A549 (cell line): ENCODE results near the gene TKFC. TPM values are rescaled to one million over a fixed set of nuclear protein-coding genes. Genes with fewer than 3 reads are reported as not detected.
A peak's percentile ranks its signal among the peaks of the same experiment; 100 is the strongest.

Source experiments
- ATAC-seq, 2 experiments: fragments of 200-7000 bp in 1 of 2; fragments of >200 bp in 1 of 2; cut with Nextera tagmentation in 1 of 2; cut with Tn5 transposase in 1 of 2; 3 replicates each; pipeline versions ENCODE4 v1.8.0 to v1.9.1; 2018 to 2020; ENCODE audit warnings: mild to moderate bottlenecking in 1 of 2, moderate library complexity in 1 of 2
- CTCF ChIA-PET: fragments of 300-600 bp; sonication (Branson Sonifier 250); formaldehyde crosslinking; extraction: SDS; loops from one replicate; lab custom pipeline; 2021; ENCODE audit warnings: antibody characterized with exemption, inconsistent platforms; lab: Yijun Ruan, JAX
- POLR2A ChIA-PET: fragments of 350-600 bp; formaldehyde crosslinking; extraction: SDS; loops from one replicate; lab custom pipeline; 2021; ENCODE audit warnings: antibody characterized with exemption, inconsistent platforms; lab: Yijun Ruan, JAX
- DNase-seq, 2 experiments: peaks; one replicate each; pipeline versions ENCODE4 v3.0.0 to v3.0.0-alpha.2; 2011 to 2016; ENCODE audit warnings: low read depth in 1 of 2, low spot score in 1 of 2
- FAIRE-seq: peaks from 2 replicates; lab custom pipeline; 2011; peaks lifted over from hg19 to GRCh38; lab: Jason Lieb, UNC
- H3K27ac ChIP-seq, 2 experiments: fragments of >200 bp; sonication (Bioruptor Twin); formaldehyde crosslinking; 3 replicates each; pipeline ENCODE4 v1.5.1; 2016 to 2017
- H3K4me1 ChIP-seq: fragments of >200 bp; sonication (Bioruptor Twin); formaldehyde crosslinking; 3 replicates; pipeline ENCODE4 v1.6.1; 2016
- H3K4me2 ChIP-seq: fragments of >200 bp; sonication (Bioruptor Twin); formaldehyde crosslinking; 3 replicates; pipeline ENCODE4 v1.6.1; 2016
- H3K4me3 ChIP-seq: fragments of >200 bp; sonication (Bioruptor Twin); formaldehyde crosslinking; 3 replicates; pipeline ENCODE4 v1.5.1; 2016
- H3K9me3 ChIP-seq: fragments of >200 bp; sonication (Bioruptor Twin); formaldehyde crosslinking; 3 replicates; pipeline ENCODE4 v1.6.1; 2016
- CBX2 ChIP-seq: fragments of 200-600 bp; sonication (generic); IDR thresholded peaks from 2 replicates; pipeline ENCODE4 v1.6.1; 2016; ENCODE audit warnings: low read depth, mild to moderate bottlenecking, borderline replicate concordance
- CBX8 ChIP-seq: fragments of 200-600 bp; sonication (generic); IDR thresholded peaks from 2 replicates; pipeline ENCODE4 v1.6.1; 2016
- CHD2 ChIP-seq: fragments of 150-350 bp; IDR thresholded peaks from 2 replicates; pipeline ENCODE4 v1.6.1; 2014; ENCODE audit warnings: low read length; ENCODE audit not compliant: partially characterized antibody
- EHMT2 ChIP-seq: fragments of 200-600 bp; sonication (generic); IDR thresholded peaks from 2 replicates; pipeline ENCODE4 v1.6.1; 2016; ENCODE audit warnings: antibody characterized with exemption, low read depth, mild to moderate bottlenecking, moderate library complexity
- HDAC2 ChIP-seq: fragments of 200-600 bp; sonication (generic); IDR thresholded peaks from 2 replicates; pipeline ENCODE4 v1.6.1; 2016
- HOXB13 ChIP-seq: fragments of 250-450 bp; sonication (Bioruptor Pico); IDR thresholded peaks from 2 replicates; pipeline ENCODE4 v1.5.0; 2020; ENCODE audit warnings: low read depth, mild to moderate bottlenecking, moderate library complexity
- HOXB5 ChIP-seq: fragments of 250-450 bp; sonication (Bioruptor Pico); IDR thresholded peaks from 2 replicates; pipeline ENCODE4 v1.5.0; 2020; ENCODE audit warnings: mild to moderate bottlenecking, moderate library complexity
- MAZ ChIP-seq: fragments of 150-350 bp; IDR thresholded peaks from 2 replicates; pipeline ENCODE4 v1.6.1; 2014; ENCODE audit warnings: antibody characterized with exemption, low read depth, low read length, borderline replicate concordance
- MYC ChIP-seq: IDR thresholded peaks from 2 replicates; pipeline ENCODE4 v1.6.1; 2012; ENCODE audit warnings: mild to moderate bottlenecking, inconsistent platforms, low read length, improper control_type of control experiment, borderline replicate concordance
- NPAS2 ChIP-seq: fragments of 250-450 bp; sonication (Bioruptor Pico); IDR thresholded peaks from 2 replicates; pipeline ENCODE4 v1.8.0; 2022; ENCODE audit warnings: mild to moderate bottlenecking, moderate library complexity, borderline replicate concordance
- NR3C1 ChIP-seq: fragments of >200 bp; sonication (Bioruptor Twin); formaldehyde crosslinking; IDR thresholded peaks from 3 replicates; pipeline ENCODE4 v1.6.1; 2017
- POLR2A ChIP-seq: IDR thresholded peaks from 2 replicates; pipeline ENCODE4 v1.6.1; 2012; ENCODE audit warnings: mild to moderate bottlenecking, low read length
- RCOR1 ChIP-seq: fragments of 150-350 bp; IDR thresholded peaks from 2 replicates; pipeline ENCODE4 v1.6.1; 2014; ENCODE audit warnings: antibody characterized with exemption, low read length, low read depth
- RNF2 ChIP-seq: fragments of 200-600 bp; sonication (generic); IDR thresholded peaks from 2 replicates; pipeline ENCODE4 v1.6.1; 2016; ENCODE audit warnings: low read depth, mild to moderate bottlenecking, antibody characterized with exemption, moderate library complexity, borderline replicate concordance
- SMC3 ChIP-seq: fragments of >200 bp; sonication (Bioruptor Twin); formaldehyde crosslinking; IDR thresholded peaks from 3 replicates; pipeline ENCODE4 v1.6.1; 2018; ENCODE audit warnings: inconsistent platforms
- SREBF2 ChIP-seq: fragments of 450-650 bp; IDR thresholded peaks from 2 replicates; pipeline ENCODE4 v1.6.1; 2014; ENCODE audit warnings: mild to moderate bottlenecking, moderate library complexity
- ZNF302 ChIP-seq: fragments of 250-450 bp; sonication (Bioruptor Pico); IDR thresholded peaks from 2 replicates; pipeline ENCODE4 v1.9.0; 2021; ENCODE audit warnings: inconsistent platforms, mild to moderate bottlenecking, moderate library complexity
- WGBS: methylation state at CpG from one replicate; pipeline ENCODE4 v1.1.6; 2017; ENCODE audit errors: missing lambda C conversion rate; 5-methylcytosine and 5-hydroxymethylcytosine counted together
- polyA plus RNA-seq, 4 experiments: library from polyadenylated mRNA; depleted of rRNA in 3 of 4; stranded (reverse); fragments of >200 nt; fragmentation: RNase III in 1 of 4; extraction: RNeasy Plus Mini Kit Qiagen cat#74134 plus additional on column Dnase treatment in 1 of 4; gene quantifications; 2 replicates in 3 of 4; 3 replicates in 1 of 4; pipeline ENCODE4 v1.2.3, GENCODE V29; 2011 to 2017
- TF ChIP-seq, protein P1 (sequence below): IDR thresholded peaks from 2 replicates; pipeline ENCODE4 v1.6.1; 2012
- TF ChIP-seq, protein P2 (sequence below): fragments of 150-350 bp; IDR thresholded peaks from 2 replicates; pipeline ENCODE4 v1.6.1; 2014; ENCODE audit warnings: low read depth, mild to moderate bottlenecking, low read length
- TF ChIP-seq, protein P3 (sequence below): fragments of 200-600 bp; sonication (generic); IDR thresholded peaks from 2 replicates; pipeline ENCODE4 v1.6.1; 2016; ENCODE audit warnings: antibody characterized with exemption, mild to moderate bottlenecking, moderate library complexity
- TF ChIP-seq, protein P4 (sequence below): fragments of >200 bp; sonication (Bioruptor Twin); formaldehyde crosslinking; IDR thresholded peaks from 2 replicates; pipeline ENCODE4 v1.6.1; 2016
- TF ChIP-seq, protein P5 (sequence below): IDR thresholded peaks from 2 replicates; pipeline ENCODE4 v1.6.1; 2012
- TF ChIP-seq, protein P6 (sequence below): fragments of 250-450 bp; sonication (Bioruptor Pico); IDR thresholded peaks from 2 replicates; pipeline ENCODE4 v1.5.0; 2020; ENCODE audit warnings: low read depth, mild to moderate bottlenecking, moderate library complexity
- TF ChIP-seq, protein P7 (sequence below): fragments of 450-650 bp; IDR thresholded peaks from 2 replicates; pipeline ENCODE4 v1.6.1; 2014; ENCODE audit warnings: antibody characterized with exemption

The TKFC gene
- polyA plus RNA-seq, 2 of the 4 experiments (the other 2 are of a cell fraction) = 46.5 to 48.7 TPM

DNA sequence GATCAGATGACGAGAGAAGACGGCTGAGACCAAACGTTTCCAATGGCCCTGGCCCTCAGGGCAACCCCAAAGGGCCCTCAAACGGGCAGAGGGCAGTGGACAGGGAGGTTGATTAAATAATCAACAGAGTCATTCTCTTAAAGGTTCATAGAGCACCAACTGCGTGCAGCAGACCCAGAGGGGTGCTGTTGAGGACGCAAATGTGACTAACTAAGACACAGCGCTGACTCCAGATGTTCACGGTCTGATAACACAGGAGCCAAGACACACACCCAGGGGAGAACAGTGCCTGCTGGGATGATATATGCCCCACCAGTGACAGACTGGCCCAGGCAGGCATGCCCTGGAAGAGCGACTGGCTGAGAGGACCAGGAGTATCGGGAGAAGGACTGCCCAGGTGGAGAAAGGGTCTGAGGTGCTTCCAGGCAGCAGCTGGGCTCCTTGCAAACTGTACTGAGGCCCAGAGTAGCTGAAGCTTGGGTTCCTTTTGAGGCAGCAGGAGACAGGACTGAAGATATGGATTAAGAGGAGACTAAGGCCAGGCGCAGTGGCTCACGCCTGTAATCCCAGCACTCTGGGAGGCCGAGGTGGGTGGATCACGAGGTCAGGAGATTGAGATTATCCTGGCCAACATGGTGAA is 45.6 kb upstream of the TKFC start:
- FAIRE-seq (no peak), ATAC-seq (no peak)
- POLR2A ChIA-PET = no interaction called here

DNA sequence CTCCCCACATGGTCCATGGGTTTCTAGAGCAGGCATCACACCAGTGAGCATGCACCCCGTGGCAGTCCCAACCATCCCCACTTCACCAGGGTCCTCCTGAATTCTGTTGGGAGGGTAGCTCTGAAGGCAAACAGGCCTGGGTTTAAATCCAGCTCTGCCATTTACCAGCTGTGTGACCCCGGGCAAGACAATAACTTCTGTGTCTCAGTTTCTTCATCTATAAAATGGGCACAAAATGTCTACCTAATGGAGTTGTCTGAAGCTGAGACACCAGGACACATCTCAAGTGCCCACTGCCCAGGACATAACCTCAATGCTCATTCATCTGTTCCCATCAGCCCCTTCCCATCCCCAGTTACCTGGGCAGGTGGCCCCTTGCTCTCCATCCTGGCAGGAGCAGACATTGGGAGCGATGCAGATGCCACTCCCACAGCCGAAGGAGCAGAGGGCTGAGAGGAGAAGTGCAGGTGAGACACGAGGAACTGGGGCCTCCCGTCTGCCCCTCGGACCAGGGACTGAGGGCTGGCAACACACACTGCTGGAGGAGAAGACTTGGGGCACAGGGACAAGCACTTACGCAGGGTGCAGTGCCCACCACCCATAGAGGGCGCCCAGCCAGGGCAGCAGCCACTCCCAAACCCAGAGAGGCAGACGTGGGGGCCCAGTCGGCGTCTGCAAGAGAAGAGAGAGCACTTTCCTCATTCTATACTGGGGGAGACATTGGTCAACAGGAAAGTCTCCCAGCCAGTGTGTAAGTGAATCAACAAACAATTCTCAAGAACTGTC is 41.9 kb upstream of the TKFC start:
- ChIA-PET POLR2A (no interaction called here), CTCF (interaction anchor here (0.6 to 1.2 kb wide), 5 partner anchors 8 to 45 kb away, joined by 3 to 4 read pairs (median 3); no protein-coding TSS in a partner anchor)
- Histone ChIP-seq H3K27ac (no peak overlapping the region), H3K4me1 (peaks cover 9% of the 10 kb centered on the region; the same call in 1 of the 3 replicates), H3K4me3 (no peak overlapping the region), H3K9me3 (no peaks in the 10 kb centered on the region), H3K4me2 (no peak overlapping the region)
- 74% methylated on average over 11 of the region's 12 CpGs for WGBS
- FAIRE-seq (no peak), DNase-seq (no peak), ATAC-seq (peak in 1 of 2 experiments; percentile 16; a peak in 1 of 6 replicates)
- TF ChIP-seq HOXB13 (CRISPR knock-in tag) (no peak), MYC (no peak), EHMT2 (no peak), MAZ (no peak), CBX2 (no peak), SREBF2 (no peak), CBX8 (no peak), RNF2 (no peak), NR3C1 (no peak)
- TF ChIP-seq, protein P1, sequence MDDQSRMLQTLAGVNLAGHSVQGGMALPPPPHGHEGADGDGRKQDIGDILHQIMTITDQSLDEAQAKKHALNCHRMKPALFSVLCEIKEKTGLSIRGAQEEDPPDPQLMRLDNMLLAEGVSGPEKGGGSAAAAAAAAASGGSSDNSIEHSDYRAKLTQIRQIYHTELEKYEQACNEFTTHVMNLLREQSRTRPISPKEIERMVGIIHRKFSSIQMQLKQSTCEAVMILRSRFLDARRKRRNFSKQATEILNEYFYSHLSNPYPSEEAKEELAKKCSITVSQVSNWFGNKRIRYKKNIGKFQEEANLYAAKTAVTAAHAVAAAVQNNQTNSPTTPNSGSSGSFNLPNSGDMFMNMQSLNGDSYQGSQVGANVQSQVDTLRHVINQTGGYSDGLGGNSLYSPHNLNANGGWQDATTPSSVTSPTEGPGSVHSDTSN = no peak
- TF ChIP-seq, protein P2, sequence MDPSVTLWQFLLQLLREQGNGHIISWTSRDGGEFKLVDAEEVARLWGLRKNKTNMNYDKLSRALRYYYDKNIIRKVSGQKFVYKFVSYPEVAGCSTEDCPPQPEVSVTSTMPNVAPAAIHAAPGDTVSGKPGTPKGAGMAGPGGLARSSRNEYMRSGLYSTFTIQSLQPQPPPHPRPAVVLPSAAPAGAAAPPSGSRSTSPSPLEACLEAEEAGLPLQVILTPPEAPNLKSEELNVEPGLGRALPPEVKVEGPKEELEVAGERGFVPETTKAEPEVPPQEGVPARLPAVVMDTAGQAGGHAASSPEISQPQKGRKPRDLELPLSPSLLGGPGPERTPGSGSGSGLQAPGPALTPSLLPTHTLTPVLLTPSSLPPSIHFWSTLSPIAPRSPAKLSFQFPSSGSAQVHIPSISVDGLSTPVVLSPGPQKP = no peak

More for the DNA sequence above, 45.6 kb upstream of the TKFC start:
- H3K4me3 ChIP-seq = no peak overlapping the region
- no peak overlapping the region for H3K4me2 ChIP-seq
- no peak for DNase-seq
- no peaks in the 10 kb centered on the region for H3K9me3 ChIP-seq
- WGBS = 80% methylated on average over 14 of the region's 14 CpGs
- TF ChIP-seq HOXB5 (CRISPR knock-in tag) (no peak), POLR2A (no peak), RCOR1 (no peak), CHD2 (no peak), CBX8 (no peak), HDAC2 (no peak), HOXB13 (CRISPR knock-in tag) (no peak), SREBF2 (no peak), CBX2 (no peak), NPAS2 (CRISPR knock-in tag) (no peak), MAZ (no peak), ZNF302 (CRISPR knock-in tag) (no peak), SMC3 (no peak)
- TF ChIP-seq, protein P3, sequence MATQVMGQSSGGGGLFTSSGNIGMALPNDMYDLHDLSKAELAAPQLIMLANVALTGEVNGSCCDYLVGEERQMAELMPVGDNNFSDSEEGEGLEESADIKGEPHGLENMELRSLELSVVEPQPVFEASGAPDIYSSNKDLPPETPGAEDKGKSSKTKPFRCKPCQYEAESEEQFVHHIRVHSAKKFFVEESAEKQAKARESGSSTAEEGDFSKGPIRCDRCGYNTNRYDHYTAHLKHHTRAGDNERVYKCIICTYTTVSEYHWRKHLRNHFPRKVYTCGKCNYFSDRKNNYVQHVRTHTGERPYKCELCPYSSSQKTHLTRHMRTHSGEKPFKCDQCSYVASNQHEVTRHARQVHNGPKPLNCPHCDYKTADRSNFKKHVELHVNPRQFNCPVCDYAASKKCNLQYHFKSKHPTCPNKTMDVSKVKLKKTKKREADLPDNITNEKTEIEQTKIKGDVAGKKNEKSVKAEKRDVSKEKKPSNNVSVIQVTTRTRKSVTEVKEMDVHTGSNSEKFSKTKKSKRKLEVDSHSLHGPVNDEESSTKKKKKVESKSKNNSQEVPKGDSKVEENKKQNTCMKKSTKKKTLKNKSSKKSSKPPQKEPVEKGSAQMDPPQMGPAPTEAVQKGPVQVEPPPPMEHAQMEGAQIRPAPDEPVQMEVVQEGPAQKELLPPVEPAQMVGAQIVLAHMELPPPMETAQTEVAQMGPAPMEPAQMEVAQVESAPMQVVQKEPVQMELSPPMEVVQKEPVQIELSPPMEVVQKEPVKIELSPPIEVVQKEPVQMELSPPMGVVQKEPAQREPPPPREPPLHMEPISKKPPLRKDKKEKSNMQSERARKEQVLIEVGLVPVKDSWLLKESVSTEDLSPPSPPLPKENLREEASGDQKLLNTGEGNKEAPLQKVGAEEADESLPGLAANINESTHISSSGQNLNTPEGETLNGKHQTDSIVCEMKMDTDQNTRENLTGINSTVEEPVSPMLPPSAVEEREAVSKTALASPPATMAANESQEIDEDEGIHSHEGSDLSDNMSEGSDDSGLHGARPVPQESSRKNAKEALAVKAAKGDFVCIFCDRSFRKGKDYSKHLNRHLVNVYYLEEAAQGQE = no peak
- TF ChIP-seq, protein P4, sequence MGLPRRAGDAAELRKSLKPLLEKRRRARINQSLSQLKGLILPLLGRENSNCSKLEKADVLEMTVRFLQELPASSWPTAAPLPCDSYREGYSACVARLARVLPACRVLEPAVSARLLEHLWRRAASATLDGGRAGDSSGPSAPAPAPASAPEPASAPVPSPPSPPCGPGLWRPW = no peak
- TF ChIP-seq, protein P5, sequence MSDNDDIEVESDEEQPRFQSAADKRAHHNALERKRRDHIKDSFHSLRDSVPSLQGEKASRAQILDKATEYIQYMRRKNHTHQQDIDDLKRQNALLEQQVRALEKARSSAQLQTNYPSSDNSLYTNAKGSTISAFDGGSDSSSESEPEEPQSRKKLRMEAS = no peak
- TF ChIP-seq, protein P6, sequence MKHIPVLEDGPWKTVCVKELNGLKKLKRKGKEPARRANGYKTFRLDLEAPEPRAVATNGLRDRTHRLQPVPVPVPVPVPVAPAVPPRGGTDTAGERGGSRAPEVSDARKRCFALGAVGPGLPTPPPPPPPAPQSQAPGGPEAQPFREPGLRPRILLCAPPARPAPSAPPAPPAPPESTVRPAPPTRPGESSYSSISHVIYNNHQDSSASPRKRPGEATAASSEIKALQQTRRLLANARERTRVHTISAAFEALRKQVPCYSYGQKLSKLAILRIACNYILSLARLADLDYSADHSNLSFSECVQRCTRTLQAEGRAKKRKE (CRISPR knock-in tag) = no peak
- TF ChIP-seq, protein P1 = no peak
- TF ChIP-seq, protein P7, sequence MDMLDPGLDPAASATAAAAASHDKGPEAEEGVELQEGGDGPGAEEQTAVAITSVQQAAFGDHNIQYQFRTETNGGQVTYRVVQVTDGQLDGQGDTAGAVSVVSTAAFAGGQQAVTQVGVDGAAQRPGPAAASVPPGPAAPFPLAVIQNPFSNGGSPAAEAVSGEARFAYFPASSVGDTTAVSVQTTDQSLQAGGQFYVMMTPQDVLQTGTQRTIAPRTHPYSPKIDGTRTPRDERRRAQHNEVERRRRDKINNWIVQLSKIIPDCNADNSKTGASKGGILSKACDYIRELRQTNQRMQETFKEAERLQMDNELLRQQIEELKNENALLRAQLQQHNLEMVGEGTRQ = no peak
- TF ChIP-seq, all 56 proteins: peak for 0
- H3K27ac ChIP-seq = no peak overlapping the region
- CTCF ChIA-PET = interaction anchor here (1.6 kb wide), 1 partner anchor 49 kb away, joined by 5 read pairs; no protein-coding TSS in a partner anchor
- no peaks in the 10 kb centered on the region for H3K4me1 ChIP-seq
